GM18511 (cell line): ENCODE results near the gene SEC23A.
A peak's percentile ranks its signal among the peaks of the same experiment; 100 is the strongest.
"Not testable (repeated sequence)": the region's sequence is repeated elsewhere in the genome, so short reads cannot be mapped to it uniquely, and the experiment has no call there.

Experiments
- ATAC-seq: cut with Tn5 transposase; IDR thresholded peaks from one replicate; pipeline ENCODE4 v1.9.1; 2021; ENCODE audit warnings: mild to moderate bottlenecking, moderate library complexity; ENCODE audit not compliant: unreplicated experiment

Gene SEC23A

GRCh38 chr14:39094515-39094914, 8.5 kb downstream of the SEC23A start:
- no peak for ATAC-seq

GRCh38 chr14:39091716-39092115, 11.3 kb downstream of the SEC23A start:
- ATAC-seq: no peak

DNA sequence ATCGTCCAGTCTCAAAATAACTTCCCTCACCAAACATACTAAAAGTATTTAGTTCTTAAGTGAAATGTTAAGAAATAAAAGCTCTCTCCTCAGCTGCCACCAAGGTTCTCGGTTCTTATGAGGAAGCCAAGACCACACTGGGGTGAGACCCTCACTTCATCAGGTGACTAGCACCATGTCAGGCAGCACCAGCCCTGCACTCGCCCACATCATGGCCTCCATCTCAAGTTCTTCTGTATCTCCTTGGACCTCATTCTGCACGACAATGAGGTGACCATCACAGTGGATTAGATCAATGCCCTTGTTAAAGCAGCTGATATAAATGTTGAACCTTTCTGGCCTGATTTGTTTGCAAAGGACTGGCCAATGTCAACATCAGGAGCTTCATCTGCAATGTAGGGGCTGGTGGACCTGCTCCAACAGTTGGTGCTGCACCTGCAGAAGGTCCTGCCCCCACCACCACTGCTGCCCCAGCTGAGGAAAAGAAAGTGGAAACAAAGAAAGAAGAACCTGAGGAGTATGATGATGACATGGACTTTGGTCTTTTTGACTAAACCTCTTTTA, 12.4 kb downstream of the SEC23A start:
- no peak for ATAC-seq

DNA sequence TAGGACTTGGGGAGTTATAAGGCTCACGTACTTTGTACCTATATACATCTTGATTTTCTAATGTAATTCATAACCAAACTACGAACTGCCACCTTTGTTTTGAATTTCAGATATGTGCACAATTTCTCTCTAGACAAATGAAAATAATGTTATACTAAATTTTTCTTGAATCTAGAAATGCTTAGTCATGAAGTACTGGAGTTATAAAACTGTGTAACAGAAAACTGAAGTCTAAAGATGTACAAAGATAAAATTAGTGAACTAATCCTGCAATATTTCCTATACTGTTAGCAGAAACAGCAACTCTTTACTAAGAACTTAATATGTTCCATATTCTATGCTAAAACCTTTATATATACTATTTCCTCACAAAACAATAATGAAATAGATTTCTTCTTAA, 15.5 kb downstream of the SEC23A start:
- ATAC-seq: no peak

DNA sequence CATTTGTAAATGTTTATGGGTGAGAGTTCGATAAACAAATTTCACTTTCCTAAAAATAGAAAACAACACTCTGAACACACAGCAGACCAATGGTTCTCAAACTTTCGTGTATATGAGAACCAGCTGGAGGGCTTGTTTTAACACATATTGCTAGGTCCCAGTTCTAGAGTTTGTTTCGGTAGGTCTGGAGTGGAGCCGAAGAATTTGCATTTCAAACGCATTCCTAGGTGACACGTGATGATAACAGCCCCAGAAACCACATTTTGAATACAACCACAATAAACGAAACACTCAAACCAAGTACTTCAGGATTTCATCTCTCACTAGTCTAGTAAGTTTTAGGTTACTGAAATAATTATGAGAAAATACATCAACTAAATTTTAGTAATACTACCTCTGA, 17.1 kb downstream of the SEC23A start:
- no peak for ATAC-seq

- ATAC-seq: no peak
Measured at GRCh38 chr14:39083127-39083526, 19.9 kb downstream of the SEC23A start.

GRCh38 chr14:39080886-39081285, 22.1 kb downstream of the SEC23A start:
- ATAC-seq: no peak

DNA sequence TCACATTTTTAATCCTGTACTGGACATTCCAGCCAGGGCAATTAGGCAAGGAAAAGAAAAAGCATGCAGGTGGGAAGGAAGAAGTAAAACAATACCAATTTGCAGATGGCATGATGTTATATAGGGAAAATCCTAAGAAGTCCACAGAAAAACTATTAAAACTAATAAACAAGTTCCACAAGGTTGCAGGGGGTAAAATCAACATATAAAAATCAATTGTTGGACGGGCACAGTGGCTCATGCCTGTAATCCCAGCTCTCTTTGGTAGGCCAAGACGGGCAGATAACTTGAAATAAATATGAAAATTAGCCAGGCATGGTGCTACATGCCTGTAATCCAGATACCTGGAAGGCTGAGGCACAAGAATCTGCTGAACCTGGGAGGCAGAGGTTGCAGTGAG, 31.9 kb downstream of the SEC23A start:
- ATAC-seq: no peak

DNA sequence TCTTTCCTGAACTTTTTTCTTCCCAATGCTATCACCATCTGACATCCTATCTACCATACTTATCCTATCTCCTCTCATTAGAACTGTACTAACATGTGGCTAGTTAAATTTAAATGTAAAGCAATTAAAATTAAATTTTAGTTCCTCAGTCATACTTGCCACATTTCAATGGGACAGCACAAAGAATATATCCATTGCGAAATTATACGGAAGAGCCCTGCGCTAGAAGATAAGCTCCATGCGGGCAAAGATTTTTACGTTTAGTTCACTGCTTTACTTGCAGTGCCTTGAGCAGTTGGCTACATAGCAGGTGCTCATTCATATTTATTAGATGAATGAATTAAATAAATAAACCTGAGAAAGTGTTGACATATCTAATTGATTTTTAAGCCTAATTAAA, 33.1 kb downstream of the SEC23A start:
- ATAC-seq: no peak

- ATAC-seq: not testable (repeated sequence)
Measured at GRCh38 chr14:39069169-39069805, 33.7 kb downstream of the SEC23A start.

DNA sequence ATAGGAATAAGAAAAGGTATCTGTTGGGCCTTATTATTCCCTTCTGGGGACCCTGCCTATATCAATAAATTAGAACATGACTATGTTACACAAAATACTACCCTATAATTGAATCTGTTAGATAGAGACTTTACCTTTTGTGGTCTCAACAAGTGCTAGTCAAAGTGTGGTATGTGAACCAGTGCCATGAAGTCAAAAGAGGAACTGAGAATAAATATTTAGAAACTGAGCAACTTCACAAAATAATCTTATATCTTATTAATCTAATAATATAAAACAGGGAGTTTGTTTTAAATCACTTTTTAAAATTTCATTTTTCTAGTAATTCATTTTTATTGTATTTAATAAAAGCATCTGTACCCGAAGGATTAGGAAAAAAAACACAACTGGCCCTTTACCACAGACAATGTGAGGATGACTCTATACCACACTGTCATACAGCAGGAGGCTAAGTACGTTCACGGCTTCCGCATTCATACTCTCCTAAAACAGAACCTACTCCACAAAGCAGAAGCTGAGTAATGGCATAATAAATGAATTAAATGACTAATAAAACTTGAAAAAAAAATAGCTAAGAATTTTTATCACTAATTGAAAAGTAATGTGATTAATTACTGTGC, 42.1 kb downstream of the SEC23A start:
- ATAC-seq: peak; percentile 99

DNA sequence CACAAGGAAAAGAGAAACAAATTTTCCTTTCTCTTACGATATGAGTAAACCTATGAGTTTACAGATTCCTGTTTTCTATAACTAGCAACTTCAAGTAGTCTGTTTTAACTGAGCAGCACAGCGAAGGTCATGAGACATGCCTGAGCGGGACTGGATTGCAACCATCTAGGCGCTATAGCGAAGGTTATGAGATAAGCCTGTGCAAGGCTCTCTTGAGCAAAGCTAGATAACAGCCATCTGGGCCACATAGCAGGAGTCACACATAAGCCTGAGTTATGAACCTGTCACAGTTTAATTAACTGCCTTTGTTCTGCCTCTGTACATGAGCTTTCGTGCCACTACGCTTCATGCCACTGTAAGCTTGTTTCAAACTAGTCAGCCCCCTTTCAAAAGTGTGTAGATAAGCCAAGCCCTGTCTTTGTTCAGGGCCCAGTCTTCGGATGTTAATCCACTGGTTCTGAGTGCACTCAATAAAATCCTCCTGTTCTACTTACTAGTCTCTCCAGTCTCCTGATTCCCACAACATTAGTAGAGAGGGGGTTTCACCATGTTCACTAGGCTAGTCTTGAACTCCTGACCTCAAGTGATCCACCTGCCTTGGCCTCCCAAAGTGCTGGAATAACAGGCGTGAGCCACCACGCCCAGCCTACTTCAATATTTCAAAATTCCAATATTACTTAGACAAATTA, 47.1 kb downstream of the SEC23A start:
- no peak for ATAC-seq

- not testable (repeated sequence) for ATAC-seq
Measured at GRCh38 chr14:39052869-39053454, 50.1 kb downstream of the SEC23A start.

DNA sequence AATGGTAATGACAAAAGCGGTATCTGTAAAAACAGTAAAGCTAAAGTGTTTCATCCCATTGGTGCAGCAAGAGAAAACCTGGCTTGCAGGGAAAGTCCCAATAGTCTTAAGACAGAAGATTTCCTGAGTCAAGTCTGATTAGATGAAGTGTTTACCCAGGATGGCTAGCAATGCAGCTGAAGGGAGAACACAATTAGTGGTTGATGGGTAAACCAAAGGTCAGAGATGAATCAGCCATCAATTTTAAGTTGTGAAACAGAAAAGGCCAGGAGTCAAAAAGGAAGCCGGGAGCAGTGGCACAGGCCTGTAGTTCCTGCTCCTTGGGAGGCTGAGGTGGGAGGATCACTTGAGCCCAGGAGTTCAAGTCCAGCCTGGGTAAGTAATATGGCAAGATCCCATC, 52.6 kb downstream of the SEC23A start:
- ATAC-seq: no peak

DNA sequence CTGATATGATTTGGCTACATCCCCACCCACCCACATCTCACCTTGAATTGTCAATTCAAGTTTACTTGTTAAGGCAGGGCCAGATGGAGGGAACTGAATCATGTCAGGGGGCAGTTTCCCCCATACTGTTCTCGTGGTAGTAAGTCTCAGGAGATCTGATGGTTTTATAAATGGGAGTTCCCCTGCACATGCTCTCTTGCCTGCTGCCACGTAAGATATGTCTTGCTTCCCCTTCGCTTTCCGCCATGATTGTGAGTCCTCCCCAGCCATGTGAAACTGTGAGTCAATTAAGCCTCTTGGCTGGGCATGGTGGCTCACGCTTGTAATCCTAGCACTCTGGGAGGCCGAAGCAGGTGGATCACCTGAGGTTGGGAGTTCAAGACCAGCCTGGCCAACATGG, 57.1 kb downstream of the SEC23A start:
- not testable (repeated sequence) for ATAC-seq

DNA sequence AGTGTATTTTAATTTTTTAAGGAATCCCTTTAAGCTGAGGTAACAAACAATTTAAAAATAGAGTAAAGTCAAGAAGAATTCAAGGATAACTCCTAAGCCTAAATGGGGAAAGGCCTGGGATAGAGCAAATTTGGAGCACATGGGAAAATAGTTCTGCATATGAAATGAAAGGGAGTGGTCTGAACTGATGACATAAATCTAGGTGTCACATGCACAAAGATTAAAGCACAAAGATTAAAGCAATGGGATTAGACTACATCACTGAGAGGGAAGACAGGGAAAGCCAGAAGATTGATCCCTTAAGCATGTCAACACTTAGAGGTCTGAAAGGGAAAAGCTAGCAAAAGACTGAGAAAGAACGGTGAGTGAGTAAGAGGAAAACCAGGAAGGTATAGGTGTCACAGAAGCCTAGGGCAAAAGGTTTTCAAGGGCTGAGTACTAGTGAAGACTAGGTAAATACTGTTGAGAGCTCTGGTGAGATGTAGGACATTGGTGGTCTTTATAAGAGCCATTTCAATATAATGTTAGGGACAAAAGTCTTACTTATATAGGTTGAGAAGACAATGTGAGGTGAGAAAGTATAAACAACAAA, 59.6 kb downstream of the SEC23A start:
- no peak for ATAC-seq

GRCh38 chr14:39040529-39040928, 62.5 kb downstream of the SEC23A start:
- no peak for ATAC-seq

DNA sequence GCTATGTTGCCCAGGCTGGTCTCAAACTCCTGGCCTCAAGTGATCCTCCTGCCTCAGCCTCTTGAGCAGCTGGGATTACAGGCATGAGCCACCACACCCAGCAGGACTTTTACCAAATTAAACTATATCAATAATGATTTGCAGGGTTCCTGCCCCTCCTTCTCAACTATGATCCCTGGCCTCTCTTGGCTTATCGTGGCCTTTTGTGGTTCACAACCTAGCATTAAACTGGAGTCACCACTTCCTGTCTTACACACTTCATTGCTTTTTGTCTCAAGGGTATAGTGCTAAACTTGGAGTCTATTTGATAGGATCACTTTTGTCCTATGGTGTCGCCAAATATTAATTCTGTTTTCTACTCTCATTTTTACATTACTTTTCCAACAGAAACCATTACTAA, 64.5 kb downstream of the SEC23A start:
- ATAC-seq: peak; percentile 66

DNA sequence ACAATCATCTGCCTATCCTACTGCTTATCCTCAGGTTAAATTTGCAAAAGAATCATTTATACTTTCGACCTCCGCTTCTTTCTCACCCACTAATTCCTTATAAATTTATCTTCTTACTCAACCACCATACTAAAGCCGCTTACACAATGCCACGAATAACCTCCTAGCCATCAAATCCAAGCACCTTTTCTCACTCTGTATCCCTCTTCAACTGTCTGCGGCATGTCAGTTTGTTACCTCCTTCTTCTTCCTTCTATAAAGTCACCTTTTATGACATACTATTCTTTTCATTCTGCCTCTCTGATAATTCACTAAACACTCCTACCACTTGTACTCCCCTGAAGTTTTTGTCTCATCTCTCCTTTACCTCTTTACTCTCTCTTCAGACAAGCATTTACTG, 66.3 kb downstream of the SEC23A start:
- no peak for ATAC-seq

DNA sequence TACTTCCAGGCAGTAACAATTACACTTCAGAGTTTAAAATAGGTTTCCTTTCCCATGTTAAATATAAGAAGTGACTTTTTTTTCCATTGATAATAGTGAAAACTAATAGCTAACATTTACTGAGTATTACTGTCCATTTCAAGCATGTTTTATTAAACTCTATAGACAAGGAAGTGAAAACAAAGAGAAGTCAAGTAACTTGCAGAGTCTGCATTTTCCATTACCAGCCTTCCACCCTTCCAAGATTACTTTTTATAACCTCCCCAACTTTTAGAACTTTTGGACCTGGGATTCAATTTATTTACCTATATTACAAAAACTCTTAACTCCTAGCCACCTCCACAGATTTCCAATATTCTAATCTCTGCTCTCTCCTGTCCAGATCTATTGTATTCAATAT, 67.7 kb downstream of the SEC23A start:
- no peak for ATAC-seq
